ENCODE data around the gene TRIM17.

Gene TRIM17

GRCh38 chr1:228398741-228399461 is 17.8 kb downstream of the TRIM17 start:
- Histone ChIP-seq H2AFZ (ENCODE audit: low read length) (no peak overlapping the region), H3K27ac (ENCODE audit: low read depth, low read length, poor library complexity, severe bottlenecking) (no peak overlapping the region), H3K9ac (ENCODE audit: low read length) (no peak overlapping the region), H3K4me1 (ENCODE audit: insufficient read depth, low read length, severe bottlenecking) (no peaks in the 10 kb centered on the region), H3K9me3 (ENCODE audit: low read length) (no peaks in the 10 kb centered on the region), H3K36me3 (ENCODE audit: insufficient read depth, low read length) (peaks cover 40% of the 10 kb centered on the region), H3K4me2 (ENCODE audit: low read length) (no peak overlapping the region), H3K4me3 (ENCODE audit: low read depth, low read length, poor library complexity, severe bottlenecking) (no peak overlapping the region), H4K20me1 (ENCODE audit: insufficient read depth, low read length) (no peaks in the 10 kb centered on the region), H3K79me2 (ENCODE audit: insufficient read depth, low read length) (no peaks in the 10 kb centered on the region), H3K9me2 (ENCODE audit: low read depth, low read length) (no peaks in the 10 kb centered on the region), H3K27me3 (ENCODE audit: insufficient read depth, low read length) (no peaks in the 10 kb centered on the region), H3F3A (ENCODE audit: insufficient read depth, low read length) (no peaks in the 10 kb centered on the region)
- no peak for TF ChIP-seq EZH2 (IDR thresholded peaks at IDR 0.05; ENCODE audit: borderline replicate concordance, low read length)
- no peak for TF ChIP-seq CTCF (IDR thresholded peaks at IDR 0.05; ENCODE audit: low read length)

- Histone ChIP-seq H3K79me2 (ENCODE audit: insufficient read depth, low read length) (no peaks in the 10 kb centered on the region), H3K9ac (ENCODE audit: low read length) (no peak overlapping the region), H3K9me3 (ENCODE audit: low read length) (no peaks in the 10 kb centered on the region), H4K20me1 (ENCODE audit: insufficient read depth, low read length) (no peaks in the 10 kb centered on the region), H3K4me3 (ENCODE audit: low read depth, low read length, poor library complexity, severe bottlenecking) (no peak overlapping the region), H3K4me2 (ENCODE audit: low read length) (no peak overlapping the region), H3K9me2 (ENCODE audit: low read depth, low read length) (no peaks in the 10 kb centered on the region), H3K27me3 (ENCODE audit: insufficient read depth, low read length) (no peaks in the 10 kb centered on the region), H2AFZ (ENCODE audit: low read length) (no peak overlapping the region), H3K27ac (ENCODE audit: low read depth, low read length, poor library complexity, severe bottlenecking) (no peak overlapping the region), H3K36me3 (ENCODE audit: insufficient read depth, low read length) (peaks cover 40% of the 10 kb centered on the region), H3K4me1 (ENCODE audit: insufficient read depth, low read length, severe bottlenecking) (no peaks in the 10 kb centered on the region), H3F3A (ENCODE audit: insufficient read depth, low read length) (no peaks in the 10 kb centered on the region)
- TF ChIP-seq EZH2 (IDR thresholded peaks at IDR 0.05; ENCODE audit: borderline replicate concordance, low read length) (no peak), CTCF (IDR thresholded peaks at IDR 0.05; ENCODE audit: low read length) (no peak)
These were observed 18.7 kb downstream of the TRIM17 start for GRCh38 chr1:228397966-228398365.

GRCh38 chr1:228396770-228397662 is 19.6 kb downstream of the TRIM17 start:
- Histone ChIP-seq H3K27me3 (ENCODE audit: insufficient read depth, low read length) (no peaks in the 10 kb centered on the region), H3K9me2 (ENCODE audit: low read depth, low read length) (no peaks in the 10 kb centered on the region), H3F3A (ENCODE audit: insufficient read depth, low read length) (no peaks in the 10 kb centered on the region), H2AFZ (ENCODE audit: low read length) (no peak overlapping the region), H3K9me3 (ENCODE audit: low read length) (no peaks in the 10 kb centered on the region), H3K4me1 (ENCODE audit: insufficient read depth, low read length, severe bottlenecking) (no peaks in the 10 kb centered on the region), H4K20me1 (ENCODE audit: insufficient read depth, low read length) (no peaks in the 10 kb centered on the region), H3K4me3 (ENCODE audit: low read depth, low read length, poor library complexity, severe bottlenecking) (no peak overlapping the region), H3K4me2 (ENCODE audit: low read length) (no peak overlapping the region), H3K9ac (ENCODE audit: low read length) (no peak overlapping the region), H3K79me2 (ENCODE audit: insufficient read depth, low read length) (no peaks in the 10 kb centered on the region), H3K36me3 (ENCODE audit: insufficient read depth, low read length) (peaks cover 45% of the 10 kb centered on the region), H3K27ac (ENCODE audit: low read depth, low read length, poor library complexity, severe bottlenecking) (no peak overlapping the region)
- TF ChIP-seq CTCF (IDR thresholded peaks at IDR 0.05; ENCODE audit: low read length), result no peak
- TF ChIP-seq EZH2 (IDR thresholded peaks at IDR 0.05; ENCODE audit: borderline replicate concordance, low read length), result no peak
